GM12873 (cell line): ENCODE measurements around the gene SLFN14.

Experiments used
- CTCF ChIP-seq: IDR thresholded peaks from 2 replicates; pipeline ENCODE4 v1.5.1; 2012; ENCODE audit warnings: low read depth, mild to moderate bottlenecking, moderate library complexity, low read length, control low read depth; ENCODE audit not compliant: insufficient read depth; ENCODE audit errors: missing control alignments

SLFN14 gene

GRCh38 chr17:35596072-35596471 is 35.5 kb upstream of the SLFN14 start:
- no peak for TF ChIP-seq CTCF

- TF ChIP-seq CTCF: no peak
Measured at GRCh38 chr17:35588196-35588920, 27.7 kb upstream of the SLFN14 start.

GRCh38 chr17:35587074-35587961 is 26.7 kb upstream of the SLFN14 start, which contains the start of gene AP2B1:
Gene AP2B1, plus strand, starts transcription at chr17:35587322. Its CDS starts 6,709 bp downstream, at chr17:35594031.
- TF ChIP-seq CTCF: peak; percentile 6

GRCh38 chr17:35586569-35587073 is 26.0 kb upstream of the SLFN14 start:
- no peak for TF ChIP-seq CTCF

GRCh38 chr17:35584061-35584460 is 23.4 kb upstream of the SLFN14 start:
- no peak for TF ChIP-seq CTCF

GRCh38 chr17:35578929-35579432 is 18.4 kb upstream of the SLFN14 start:
- TF ChIP-seq CTCF: no peak
